H9 (cell line): Measurements from ENCODE around the gene AP1S3. TPM values are rescaled to one million over a fixed set of nuclear protein-coding genes. Genes with fewer than 3 reads are reported as not detected.
A peak's percentile ranks its signal among the peaks of the same experiment; 100 is the strongest.

Source experiments
- DNase-seq: peaks from one replicate; pipeline ENCODE4 v3.0.0-alpha.2; 2017
- H2AFZ ChIP-seq: one replicate; pipeline ENCODE4 v1.6.1; 2013; ENCODE audit warnings: mild to moderate bottlenecking, low read length, control low read depth, moderate library complexity
- H2AK5ac ChIP-seq: 2 replicates; pipeline ENCODE4 v1.6.1; 2013; ENCODE audit warnings: low read length, control low read depth, mixed read lengths; ENCODE audit not compliant: insufficient read length
- H2BK120ac ChIP-seq: one replicate; pipeline ENCODE4 v1.6.1; 2013; ENCODE audit warnings: low read depth, mild to moderate bottlenecking, low read length, control low read depth, inconsistent platforms; ENCODE audit not compliant: poor library complexity, severe bottlenecking
- H2BK12ac ChIP-seq: 2 replicates; pipeline ENCODE4 v1.6.1; 2013; ENCODE audit warnings: low read length, control low read depth, mixed read lengths, low read depth; ENCODE audit not compliant: insufficient read length
- H2BK15ac ChIP-seq: 2 replicates; pipeline ENCODE4 v1.6.1; 2013; ENCODE audit warnings: low read depth, low read length, control low read depth
- H2BK20ac ChIP-seq: one replicate; pipeline ENCODE4 v1.6.1; 2013; ENCODE audit warnings: low read depth, mild to moderate bottlenecking, low read length, control low read depth, inconsistent platforms; ENCODE audit not compliant: poor library complexity, severe bottlenecking
- H2BK5ac ChIP-seq: 2 replicates; pipeline ENCODE4 v1.6.1; 2013; ENCODE audit warnings: low read length, control low read depth, mixed read lengths; ENCODE audit not compliant: insufficient read length
- H3K14ac ChIP-seq: 2 replicates; pipeline ENCODE4 v1.6.1; 2013; ENCODE audit warnings: low read length, control low read depth; ENCODE audit not compliant: insufficient read depth
- H3K18ac ChIP-seq: 2 replicates; pipeline ENCODE4 v1.6.1; 2013; ENCODE audit warnings: low read depth, mild to moderate bottlenecking, mixed read lengths, low read length, control low read depth; ENCODE audit not compliant: insufficient read length
- H3K23ac ChIP-seq: 2 replicates; pipeline ENCODE4 v1.6.1; 2013; ENCODE audit warnings: low read length, control low read depth, mixed read lengths, low read depth; ENCODE audit not compliant: insufficient read length
- H3K23me2 ChIP-seq: 2 replicates; pipeline ENCODE4 v1.6.1; 2013; ENCODE audit warnings: low read depth, mild to moderate bottlenecking, mixed read lengths, low read length, control low read depth; ENCODE audit not compliant: insufficient read length, poor library complexity, severe bottlenecking
- H3K27ac ChIP-seq: 2 replicates; pipeline ENCODE4 v1.5.1; 2013; ENCODE audit warnings: low read length, control low read depth, mixed read lengths, low read depth; ENCODE audit not compliant: insufficient read length
- H3K27me3 ChIP-seq: 2 replicates; pipeline ENCODE4 v1.6.1; 2013; ENCODE audit warnings: low read length, control low read depth, inconsistent platforms; ENCODE audit not compliant: insufficient read depth
- H3K4ac ChIP-seq: 2 replicates; pipeline ENCODE4 v1.6.1; 2013; ENCODE audit warnings: low read depth, mild to moderate bottlenecking, control low read depth, inconsistent platforms, low read length, moderate library complexity
- H3K4me1 ChIP-seq: 2 replicates; pipeline ENCODE4 v1.6.1; 2013; ENCODE audit warnings: low read length, control low read depth, inconsistent platforms; ENCODE audit not compliant: insufficient read depth
- H3K4me2 ChIP-seq: 2 replicates; pipeline ENCODE4 v1.6.1; 2013; ENCODE audit warnings: low read length, control low read depth, mixed read lengths; ENCODE audit not compliant: insufficient read length, insufficient read depth
- H3K56ac ChIP-seq: 2 replicates; pipeline ENCODE4 v1.6.1; 2013; ENCODE audit warnings: low read depth, mild to moderate bottlenecking, mixed read lengths, low read length, control low read depth; ENCODE audit not compliant: insufficient read length
- H3K79me1 ChIP-seq: 2 replicates; pipeline ENCODE4 v1.6.1; 2013; ENCODE audit warnings: low read depth, mild to moderate bottlenecking, moderate library complexity, low read length, control low read depth, inconsistent platforms; ENCODE audit not compliant: insufficient read depth, poor library complexity, severe bottlenecking
- H3K79me2 ChIP-seq: 2 replicates; pipeline ENCODE4 v1.6.1; 2013; ENCODE audit warnings: low read length, control low read depth, inconsistent platforms; ENCODE audit not compliant: insufficient read depth
- H3K9ac ChIP-seq: 2 replicates; pipeline ENCODE4 v1.6.1; 2013; ENCODE audit warnings: low read length, control low read depth, mixed read lengths; ENCODE audit not compliant: insufficient read length; ENCODE audit errors: extremely low read depth
- H3K9me3 ChIP-seq: one replicate; pipeline ENCODE4 v1.6.1; 2013; ENCODE audit warnings: low read depth, low read length, inconsistent platforms; ENCODE audit not compliant: control insufficient read depth
- H3T11ph ChIP-seq: one replicate; pipeline ENCODE4 v1.6.1; 2013; ENCODE audit warnings: mild to moderate bottlenecking, low read length, control low read depth, inconsistent platforms
- H4K20me1 ChIP-seq: one replicate; pipeline ENCODE4 v1.6.1; 2013; ENCODE audit not compliant: control insufficient read depth, insufficient read length, insufficient read depth
- H4K5ac ChIP-seq: 2 replicates; pipeline ENCODE4 v1.6.1; 2013; ENCODE audit warnings: low read depth, mild to moderate bottlenecking, mixed read lengths, low read length, control low read depth; ENCODE audit not compliant: insufficient read length
- H4K8ac ChIP-seq: replicated peaks from 2 replicates; pipeline ENCODE4 v1.6.1; 2013; ENCODE audit warnings: low read length, control low read depth, mixed read lengths, low read depth; ENCODE audit not compliant: insufficient read length
- H4K91ac ChIP-seq: 2 replicates; pipeline ENCODE4 v1.6.1; 2013; ENCODE audit warnings: low read depth, mild to moderate bottlenecking, moderate library complexity, mixed read lengths, low read length, control low read depth; ENCODE audit not compliant: insufficient read length
- H3K27ac Mint-ChIP-seq, 3 experiments: 2 replicates in 2 of 3; 3 replicates in 1 of 3; pipeline ENCODE4 v1.8.0; 2020 to 2021; ENCODE audit warnings: mixed read lengths in 3 of 3, mild to moderate bottlenecking in 1 of 3, moderate library complexity in 1 of 3
- H3K27me3 Mint-ChIP-seq: 2 replicates; pipeline ENCODE4 v1.8.0; 2021; ENCODE audit warnings: low read depth, mild to moderate bottlenecking, moderate library complexity, mixed read lengths
- H3K36me3 Mint-ChIP-seq, 3 experiments: 2 replicates in 2 of 3; 3 replicates in 1 of 3; pipeline ENCODE4 v1.8.0; 2020 to 2021; ENCODE audit warnings: low read depth in 3 of 3, mixed read lengths in 3 of 3; ENCODE audit not compliant: insufficient read depth in 1 of 3
- H3K4me1 Mint-ChIP-seq, 2 experiments: 2 replicates each; pipeline ENCODE4 v1.8.0; 2020; ENCODE audit warnings: mixed read lengths in 2 of 2
- H3K4me3 Mint-ChIP-seq, 2 experiments: 2 replicates in 1 of 2; 3 replicates in 1 of 2; pipeline ENCODE4 v1.8.0; 2020 to 2021; ENCODE audit warnings: mild to moderate bottlenecking in 2 of 2, mixed read lengths in 2 of 2, moderate library complexity in 1 of 2
- H3K9me3 Mint-ChIP-seq, 2 experiments: 2 replicates in 1 of 2; 3 replicates in 1 of 2; pipeline ENCODE4 v1.8.0; 2020; ENCODE audit warnings: mild to moderate bottlenecking in 2 of 2, mixed read lengths in 2 of 2, moderate library complexity in 1 of 2
- WGBS: extraction: QIAGEN DNeasy Blood & Tissue Kit; methylation state at CpG from one replicate; pipeline ENCODE4 v1.1.7; 2013; ENCODE audit warnings: missing lambda C conversion rate, low lambda C conversion rate, mixed read lengths; ENCODE audit not compliant: insufficient read length; ENCODE audit errors: extremely low coverage; 5-methylcytosine and 5-hydroxymethylcytosine counted together
- total RNA-seq: library from RNA; stranded (reverse); gene quantifications from 2 replicates; pipeline ENCODE4 v1.2.1, GENCODE V29; 2021
- TF ChIP-seq, protein P1 (sequence below): fragments of 200-600 bp; sonication (generic); conservative IDR thresholded peaks from 3 replicates; pipeline ENCODE4 v1.8.0; 2021; ENCODE audit warnings: antibody characterized with exemption, mild to moderate bottlenecking

Gene AP1S3
- total RNA-seq, 1 experiment from 2014 or later = 8.7 TPM

DNA sequence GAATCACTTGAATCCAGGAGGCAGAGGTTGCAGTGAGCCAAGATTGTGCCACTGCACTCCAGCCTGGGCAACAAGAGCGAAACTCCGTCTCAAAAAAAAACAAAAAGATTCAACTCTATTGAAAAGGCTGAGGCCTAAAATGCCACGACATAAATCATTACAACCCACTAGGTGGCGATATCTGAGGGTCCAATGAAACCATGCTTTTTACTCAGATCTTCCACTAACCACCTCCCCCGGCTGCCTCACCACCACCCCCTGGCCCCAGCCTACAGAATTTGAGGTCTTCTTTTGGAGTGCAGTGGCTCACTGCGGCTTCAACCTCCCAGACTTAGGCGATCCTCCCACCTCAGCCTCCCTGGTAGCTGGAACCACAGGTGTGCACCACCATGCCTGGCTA lies 57.5 kb downstream of the AP1S3 start:
- H3K27ac ChIP-seq = no peak overlapping the region
- no peaks in the 10 kb centered on the region for H3K79me1 ChIP-seq
- H2BK5ac ChIP-seq = no peak overlapping the region
- no peak overlapping the region for H2BK12ac ChIP-seq
- H3K14ac ChIP-seq = no peak overlapping the region
- Mint-ChIP-seq H3K27me3 (no peaks in the 10 kb centered on the region), H3K4me3 (no peak overlapping the region), H3K9me3 (no peaks in the 10 kb centered on the region), H3K4me1 (peaks cover 9 to 10% of the 10 kb centered on the region in 2 experiments), H3K27ac (peak overlapping the region in 1 of 3 experiments; percentile 82; a peak in 1 of 7 replicates), H3K36me3 (peaks cover 0 to 1% (median 0%) of the 10 kb centered on the region in 3 experiments; a peak in 1 of 7 replicates)
- DNase-seq = peak; percentile 72
- WGBS = no CpG with 5 or more reads among the region's 7 CpGs
- no peak overlapping the region for H2BK120ac ChIP-seq
- H3K4me1 ChIP-seq = peaks cover 6% of the 10 kb centered on the region; the same call in 1 of the 2 replicates
- no peak overlapping the region for H2AK5ac ChIP-seq
- H4K91ac ChIP-seq = no peak overlapping the region
- no peaks in the 10 kb centered on the region for H4K20me1 ChIP-seq
- H2BK20ac ChIP-seq = no peak overlapping the region
- no peaks in the 10 kb centered on the region for H3K9me3 ChIP-seq
- no peak overlapping the region for H4K8ac ChIP-seq
- H3K9ac ChIP-seq = no peak overlapping the region
- H3K23me2 ChIP-seq = no peaks in the 10 kb centered on the region
- H3K4me2 ChIP-seq = no peak overlapping the region
- H2BK15ac ChIP-seq = no peak overlapping the region
- H3K18ac ChIP-seq = no peak overlapping the region
- H3K56ac ChIP-seq = no peak overlapping the region
- no peak overlapping the region for H4K5ac ChIP-seq
- H3K79me2 ChIP-seq = no peaks in the 10 kb centered on the region
- no peak overlapping the region for H3K23ac ChIP-seq
- H2AFZ ChIP-seq = no peak overlapping the region
- H3T11ph ChIP-seq = no peak overlapping the region
- H3K4ac ChIP-seq = no peak overlapping the region
- no peaks in the 10 kb centered on the region for H3K27me3 ChIP-seq
- TF ChIP-seq, protein P1, sequence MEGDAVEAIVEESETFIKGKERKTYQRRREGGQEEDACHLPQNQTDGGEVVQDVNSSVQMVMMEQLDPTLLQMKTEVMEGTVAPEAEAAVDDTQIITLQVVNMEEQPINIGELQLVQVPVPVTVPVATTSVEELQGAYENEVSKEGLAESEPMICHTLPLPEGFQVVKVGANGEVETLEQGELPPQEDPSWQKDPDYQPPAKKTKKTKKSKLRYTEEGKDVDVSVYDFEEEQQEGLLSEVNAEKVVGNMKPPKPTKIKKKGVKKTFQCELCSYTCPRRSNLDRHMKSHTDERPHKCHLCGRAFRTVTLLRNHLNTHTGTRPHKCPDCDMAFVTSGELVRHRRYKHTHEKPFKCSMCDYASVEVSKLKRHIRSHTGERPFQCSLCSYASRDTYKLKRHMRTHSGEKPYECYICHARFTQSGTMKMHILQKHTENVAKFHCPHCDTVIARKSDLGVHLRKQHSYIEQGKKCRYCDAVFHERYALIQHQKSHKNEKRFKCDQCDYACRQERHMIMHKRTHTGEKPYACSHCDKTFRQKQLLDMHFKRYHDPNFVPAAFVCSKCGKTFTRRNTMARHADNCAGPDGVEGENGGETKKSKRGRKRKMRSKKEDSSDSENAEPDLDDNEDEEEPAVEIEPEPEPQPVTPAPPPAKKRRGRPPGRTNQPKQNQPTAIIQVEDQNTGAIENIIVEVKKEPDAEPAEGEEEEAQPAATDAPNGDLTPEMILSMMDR = peak; percentile 68
